ENCODE measurements around the gene TALDO1.

GRCh38 chr11:776561-777287 is 29.5 kb downstream of the TALDO1 start:
- no peak for TF ChIP-seq CTCF (IDR thresholded peaks at IDR 0.05)
- no peak for TF ChIP-seq EZH2 (IDR thresholded peaks at IDR 0.05)
